IgD-negative memory B cell (primary cell): ENCODE data around the gene DHRS13. TPM values are rescaled to one million over a fixed set of nuclear protein-coding genes. Genes with fewer than 3 reads are reported as not detected.
"Not testable (repeated sequence)": the region's sequence is repeated elsewhere in the genome, so short reads cannot be mapped to it uniquely, and the experiment has no call there.

Source experiments
- H3K27ac Mint-ChIP-seq, 3 donors: one replicate each; pipeline ENCODE4 v1.8.0; 2020 to 2022; ENCODE audit warnings: mild to moderate bottlenecking in 3 of 3, mixed read lengths in 3 of 3, moderate library complexity in 1 of 3
- H3K27me3 Mint-ChIP-seq: one replicate; pipeline ENCODE4 v1.8.0; 2021; ENCODE audit warnings: mixed read lengths
- H3K36me3 Mint-ChIP-seq: one replicate; pipeline ENCODE4 v1.8.0; 2020; ENCODE audit warnings: mild to moderate bottlenecking, mixed read lengths
- H3K4me1 Mint-ChIP-seq, 3 donors: one replicate each; pipeline ENCODE4 v1.8.0; 2020 to 2022; ENCODE audit warnings: mixed read lengths in 3 of 3, mild to moderate bottlenecking in 1 of 3
- H3K4me3 Mint-ChIP-seq, 4 donors: one replicate each; pipeline ENCODE4 v1.8.0; 2020 to 2022; ENCODE audit warnings: mild to moderate bottlenecking in 4 of 4, mixed read lengths in 4 of 4, moderate library complexity in 3 of 4
- H3K9me3 Mint-ChIP-seq, 3 donors: one replicate each; pipeline ENCODE4 v1.8.0; 2020 to 2021; ENCODE audit warnings: mixed read lengths in 3 of 3, mild to moderate bottlenecking in 1 of 3
- polyA plus RNA-seq: library from polyadenylated mRNA; unstranded; fragments of 300-500 nt; fragmentation: Illumina TruSeq; gene quantifications from one replicate; pipeline ENCODE4 v1.2.3, GENCODE V29; 2021

The DHRS13 gene
- polyA plus RNA-seq, 1 donor from 2014 or later, result 17.1 TPM

- Mint-ChIP-seq H3K27ac (peak overlapping the region; percentile 23 to 94 (median 89)), H3K27me3 (no peaks in the 10 kb centered on the region), H3K4me1 (peaks cover 4 to 9% (median 9%) of the 10 kb centered on the region in 3 donors), H3K9me3 (no peaks in the 10 kb centered on the region), H3K4me3 (peak overlapping the region; percentile 86 to 99 (median 96)), H3K36me3 (no peaks in the 10 kb centered on the region)
These were observed 47.6 kb downstream of the DHRS13 start for GRCh38 chr17:28855336-28855679.

DNA sequence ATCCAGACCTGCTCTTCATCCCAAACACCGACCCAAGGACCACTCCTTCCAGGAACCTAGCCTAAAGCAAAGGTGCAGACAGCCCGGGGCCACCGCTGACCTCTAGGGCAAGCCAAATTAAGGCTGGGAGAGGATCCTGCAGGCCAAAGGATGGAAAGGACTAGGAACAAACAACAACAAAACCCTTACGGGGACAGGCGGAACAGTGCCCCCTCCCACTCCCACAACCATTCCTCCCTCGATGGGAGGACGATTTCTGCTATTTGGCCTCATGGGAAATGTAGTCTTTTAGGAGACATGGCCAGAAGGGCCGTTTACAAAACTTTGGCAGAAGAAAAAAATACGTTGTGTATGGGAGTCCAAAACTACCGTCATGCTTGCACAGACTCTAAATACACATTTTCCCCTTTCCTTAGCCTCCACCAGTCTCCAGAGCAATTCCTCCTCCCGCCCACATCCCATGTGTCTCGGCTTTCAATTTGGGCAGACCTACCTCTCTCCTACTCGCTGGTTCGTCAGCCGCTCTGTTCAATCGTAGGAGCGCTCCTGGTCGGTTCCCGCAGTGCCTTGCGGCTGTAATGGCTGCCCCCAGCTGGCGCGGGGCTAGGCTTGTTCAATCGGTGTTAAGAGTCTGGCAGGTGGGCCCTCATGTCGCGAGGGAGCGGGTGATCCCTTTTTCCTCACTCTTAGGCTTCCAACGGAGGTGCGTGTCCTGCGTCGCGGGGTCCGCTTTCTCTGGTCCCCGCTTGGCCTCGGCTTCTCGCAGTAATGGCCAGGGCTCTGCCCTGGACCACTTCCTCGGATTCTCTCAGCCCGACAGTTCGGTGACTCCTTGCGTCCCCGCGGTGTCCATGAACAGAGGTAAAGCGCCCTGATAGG lies 48.2 kb downstream of the DHRS13 start, which contains the start of gene ERAL1:
ERAL1 (plus strand) TSS at position 560 of the 879 bp plus-strand sequence; CDS start at position 579, 19 bp downstream.
- Mint-ChIP-seq H3K4me1 (peaks cover 4 to 9% (median 9%) of the 10 kb centered on the region in 3 donors), H3K27ac (peak within 1 kb of the TSS; percentile 23 to 94 (median 89)), H3K27me3 (no peaks in the 10 kb centered on the region), H3K9me3 (no peaks in the 10 kb centered on the region), H3K4me3 (peak within 1 kb of the TSS; percentile 86 to 99 (median 96)), H3K36me3 (no peaks in the 10 kb centered on the region)

- no peaks in the 10 kb centered on the region for H3K9me3 Mint-ChIP-seq
- H3K27me3 Mint-ChIP-seq, result no peaks in the 10 kb centered on the region
- no peaks in the 10 kb centered on the region for H3K36me3 Mint-ChIP-seq
- H3K4me3 Mint-ChIP-seq, result peak overlapping the region; percentile 39 to 79 (median 46)
- peaks cover 4 to 14% (median 9%) of the 10 kb centered on the region in 3 donors for H3K4me1 Mint-ChIP-seq
- no peak overlapping the region for H3K27ac Mint-ChIP-seq
These were observed 49.6 kb downstream of the DHRS13 start for GRCh38 chr17:28853295-28853694.

- H3K36me3 Mint-ChIP-seq, result no peaks in the 10 kb centered on the region
- H3K27ac Mint-ChIP-seq, result peak overlapping the region in 1 of 3 donors; percentile 18
- H3K27me3 Mint-ChIP-seq, result no peaks in the 10 kb centered on the region
- H3K4me1 Mint-ChIP-seq, result peaks cover 0 to 5% (median 0%) of the 10 kb centered on the region in 3 donors
- H3K9me3 Mint-ChIP-seq, result no peaks in the 10 kb centered on the region
- peak overlapping the region in 1 of 4 donors; percentile 75 for H3K4me3 Mint-ChIP-seq
These were observed 53.6 kb downstream of the DHRS13 start for GRCh38 chr17:28849281-28849680.

DNA sequence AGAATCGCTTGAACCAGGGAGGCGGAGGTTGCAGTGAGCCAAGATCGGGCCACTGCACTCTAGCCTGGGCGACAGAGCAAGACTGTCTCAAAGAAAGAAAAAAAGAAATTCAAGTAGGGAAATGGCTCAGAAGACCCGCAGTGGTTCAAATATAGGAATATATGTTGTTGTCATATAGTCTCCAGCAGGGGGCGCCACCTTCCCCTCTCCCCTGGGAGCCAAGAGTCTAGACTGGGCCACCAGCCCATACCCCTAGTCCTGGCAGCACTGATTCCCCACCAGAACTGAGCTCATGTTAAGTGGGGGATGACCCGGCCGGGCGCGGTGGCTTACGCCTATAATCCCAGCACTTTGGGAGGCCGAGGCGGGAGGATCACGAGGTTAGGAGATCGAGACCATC lies 54.2 kb downstream of the DHRS13 start:
- H3K36me3 Mint-ChIP-seq, H3K27me3 Mint-ChIP-seq, H3K9me3 Mint-ChIP-seq, H3K4me1 Mint-ChIP-seq: not testable (repeated sequence)
- Mint-ChIP-seq H3K27ac (peak overlapping the region in 2 of 3 donors; percentile 5 to 13), H3K4me3 (peak overlapping the region in 1 of 4 donors; percentile 75)

Other genes starting within 250 kb of the DHRS13 start
- 59.5 TPM for gene SDF2, start 241.2 kb downstream of the DHRS13 start, polyA plus RNA-seq
- gene SUPT6H, start 240.9 kb downstream of the DHRS13 start, polyA plus RNA-seq, result 14.2 TPM
- gene PROCA1, start 191.2 kb downstream of the DHRS13 start, polyA plus RNA-seq, result 2.7 TPM
- 6.7 TPM for gene RAB34, start 185.2 kb downstream of the DHRS13 start, polyA plus RNA-seq
- gene RPL23A, start 183.1 kb downstream of the DHRS13 start, polyA plus RNA-seq, result 6,180 TPM
- 0.49 TPM for gene TLCD1, start 176.8 kb downstream of the DHRS13 start, polyA plus RNA-seq
- 18.6 TPM for gene NEK8, start 174.3 kb downstream of the DHRS13 start, polyA plus RNA-seq
- 13.8 TPM for gene TRAF4, start 159.1 kb downstream of the DHRS13 start, polyA plus RNA-seq
- gene FAM222B, start 60.3 kb downstream of the DHRS13 start, polyA plus RNA-seq, result 17.1 TPM
- gene ERAL1, start 48.1 kb downstream of the DHRS13 start, polyA plus RNA-seq, result 45.8 TPM
- gene FLOT2, start 5.3 kb downstream of the DHRS13 start, polyA plus RNA-seq, result 400 TPM
- gene PHF12, start 48.4 kb upstream of the DHRS13 start, polyA plus RNA-seq, result 11.6 TPM
- 1.3 TPM for gene SEZ6, start 103.0 kb upstream of the DHRS13 start, polyA plus RNA-seq
- gene PIPOX, start 140.1 kb upstream of the DHRS13 start, polyA plus RNA-seq, result 0.15 TPM